HEK293 (cell line): ENCODE measurements around the gene DCLK1.

ENCODE experiments used
- ZNF133 ChIP-seq: fragments of 450-650 bp; formaldehyde crosslinking; IDR thresholded peaks from 2 replicates; pipeline ENCODE4 v1.5.1; 2016; ENCODE audit warnings: missing biosample characterization, missing genetic modification characterization
- ZNF223 ChIP-seq: fragments of 450-650 bp; formaldehyde crosslinking; IDR thresholded peaks from 2 replicates; pipeline ENCODE4 v1.5.1; 2016; ENCODE audit warnings: missing biosample characterization, missing genetic modification characterization
- ZNF391 ChIP-seq: fragments of 450-650 bp; formaldehyde crosslinking; IDR thresholded peaks from 2 replicates; pipeline ENCODE4 v1.5.1; 2016; ENCODE audit warnings: low read depth, missing biosample characterization, missing genetic modification characterization, borderline replicate concordance
- ZNF558 ChIP-seq: fragments of 450-650 bp; formaldehyde crosslinking; IDR thresholded peaks from 2 replicates; pipeline ENCODE4 v1.5.1; 2016; ENCODE audit warnings: missing biosample characterization, missing genetic modification characterization
- ZNF629 ChIP-seq: fragments of 450-650 bp; formaldehyde crosslinking; IDR thresholded peaks from 2 replicates; pipeline ENCODE4 v1.5.1; 2017; ENCODE audit warnings: missing biosample characterization, missing genetic modification characterization
- ZNF701 ChIP-seq: fragments of 450-650 bp; formaldehyde crosslinking; IDR thresholded peaks from 2 replicates; pipeline ENCODE4 v1.5.1; 2016; ENCODE audit warnings: missing biosample characterization, missing genetic modification characterization
- TF ChIP-seq, protein P1 (sequence below): fragments of 450-650 bp; formaldehyde crosslinking; IDR thresholded peaks from 2 replicates; pipeline ENCODE4 v1.5.1; 2017; ENCODE audit warnings: missing biosample characterization, mild to moderate bottlenecking, missing genetic modification characterization, moderate library complexity
- TF ChIP-seq, protein P2 (sequence below): fragments of 450-650 bp; formaldehyde crosslinking; IDR thresholded peaks from 2 replicates; pipeline ENCODE4 v1.5.1; 2016; ENCODE audit warnings: missing biosample characterization, missing genetic modification characterization

DNA sequence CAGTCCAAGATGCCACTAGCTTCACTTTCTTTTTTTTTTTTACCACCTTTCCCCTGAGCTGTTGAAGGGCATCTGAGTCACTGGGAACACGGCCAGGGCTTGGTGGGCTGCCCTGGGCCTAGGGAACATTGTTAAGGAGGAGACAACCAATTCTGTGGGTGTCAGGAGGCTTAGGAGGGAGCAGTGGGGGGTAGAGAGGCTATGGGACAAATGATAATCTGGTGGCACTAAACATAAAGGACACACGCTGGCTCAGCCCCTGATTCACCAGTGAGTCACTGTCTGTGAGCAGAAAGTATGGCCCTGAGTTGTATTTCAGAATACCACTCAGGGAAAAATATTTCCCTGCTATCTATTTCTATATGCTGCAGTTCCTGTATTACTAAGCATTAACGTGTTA lies 207.8 kb downstream of the DCLK1 start:
- TF ChIP-seq ZNF701 (tag by site-specific recombination) (no peak), ZNF133 (no peak), ZNF629 (tag by site-specific recombination) (no peak), ZNF558 (tag by site-specific recombination) (no peak), ZNF223 (tag by site-specific recombination) (no peak), ZNF391 (tag by site-specific recombination) (no peak)
- TF ChIP-seq, protein P1, sequence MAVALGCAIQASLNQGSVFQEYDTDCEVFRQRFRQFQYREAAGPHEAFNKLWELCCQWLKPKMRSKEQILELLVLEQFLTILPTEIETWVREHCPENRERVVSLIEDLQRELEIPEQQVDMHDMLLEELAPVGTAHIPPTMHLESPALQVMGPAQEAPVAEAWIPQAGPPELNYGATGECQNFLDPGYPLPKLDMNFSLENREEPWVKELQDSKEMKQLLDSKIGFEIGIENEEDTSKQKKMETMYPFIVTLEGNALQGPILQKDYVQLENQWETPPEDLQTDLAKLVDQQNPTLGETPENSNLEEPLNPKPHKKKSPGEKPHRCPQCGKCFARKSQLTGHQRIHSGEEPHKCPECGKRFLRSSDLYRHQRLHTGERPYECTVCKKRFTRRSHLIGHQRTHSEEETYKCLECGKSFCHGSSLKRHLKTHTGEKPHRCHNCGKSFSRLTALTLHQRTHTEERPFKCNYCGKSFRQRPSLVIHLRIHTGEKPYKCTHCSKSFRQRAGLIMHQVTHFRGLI: no peak
- TF ChIP-seq, protein P2, sequence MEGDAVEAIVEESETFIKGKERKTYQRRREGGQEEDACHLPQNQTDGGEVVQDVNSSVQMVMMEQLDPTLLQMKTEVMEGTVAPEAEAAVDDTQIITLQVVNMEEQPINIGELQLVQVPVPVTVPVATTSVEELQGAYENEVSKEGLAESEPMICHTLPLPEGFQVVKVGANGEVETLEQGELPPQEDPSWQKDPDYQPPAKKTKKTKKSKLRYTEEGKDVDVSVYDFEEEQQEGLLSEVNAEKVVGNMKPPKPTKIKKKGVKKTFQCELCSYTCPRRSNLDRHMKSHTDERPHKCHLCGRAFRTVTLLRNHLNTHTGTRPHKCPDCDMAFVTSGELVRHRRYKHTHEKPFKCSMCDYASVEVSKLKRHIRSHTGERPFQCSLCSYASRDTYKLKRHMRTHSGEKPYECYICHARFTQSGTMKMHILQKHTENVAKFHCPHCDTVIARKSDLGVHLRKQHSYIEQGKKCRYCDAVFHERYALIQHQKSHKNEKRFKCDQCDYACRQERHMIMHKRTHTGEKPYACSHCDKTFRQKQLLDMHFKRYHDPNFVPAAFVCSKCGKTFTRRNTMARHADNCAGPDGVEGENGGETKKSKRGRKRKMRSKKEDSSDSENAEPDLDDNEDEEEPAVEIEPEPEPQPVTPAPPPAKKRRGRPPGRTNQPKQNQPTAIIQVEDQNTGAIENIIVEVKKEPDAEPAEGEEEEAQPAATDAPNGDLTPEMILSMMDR (tag by site-specific recombination): no peak
